ENCODE results near the gene TEAD1. TPM values are rescaled to one million over a fixed set of nuclear protein-coding genes. Genes with fewer than 3 reads are reported as not detected.

TEAD1 gene
- total RNA-seq, 1 experiment from 2014 or later: 102 TPM

- Histone ChIP-seq H3K27ac (ENCODE audit: low read length) (no peak overlapping the region), H3K4me3 (ENCODE audit: low read depth in 2 of 2, low read length in 2 of 2) (no peak overlapping the region), H3K4me1 (ENCODE audit: control insufficient read depth, insufficient read depth, low read length) (no peaks in the 10 kb centered on the region), H3K9me3 (ENCODE audit: control insufficient read depth, insufficient read depth, low read depth, low read length) (no peaks in the 10 kb centered on the region), H3K27me3 (ENCODE audit: control insufficient read depth, insufficient read depth, low read length) (no peaks in the 10 kb centered on the region), H3K36me3 (ENCODE audit: control insufficient read depth, insufficient read depth, low read length) (peaks cover 3% of the 10 kb centered on the region; the same call in 1 of the 2 replicates)
- intact Hi-C loops (cut with micrococcal nuclease; ENCODE audit: unreplicated experiment): no loop called here
- no TSS peak for BruUV-seq (replicated peaks)
- in situ Hi-C loops (cut with HindIII; ENCODE audit: low pct_unique_long_range_greater_than_20kb, low sequenced_read_pairs): no loop called here
- no peak for DNase-seq (ENCODE audit: low read depth, low spot score)
- ChIA-PET POLR2A (no interaction called here), CTCF (no interaction called here)
- TF ChIP-seq REST (IDR thresholded peaks at IDR 0.05; ENCODE audit: insufficient read depth in 1 of 2, low read depth in 2 of 2, low read length in 1 of 2) (no peak), SIN3A (IDR thresholded peaks at IDR 0.05; ENCODE audit: borderline replicate concordance, insufficient read depth, low read depth, low read length) (no peak), TCF7L2 (IDR thresholded peaks at IDR 0.05; ENCODE audit: low read depth, low read length) (no peak), POLR2AphosphoS5 (IDR thresholded peaks at IDR 0.05; ENCODE audit: low read depth, low read length) (no peak)
- no peak for ATAC-seq
These were observed 253.0 kb downstream of the TEAD1 start for GRCh38 chr11:12927221-12927620.

- TF ChIP-seq CTCF (IDR thresholded peaks at IDR 0.05) (no peak), SIN3A (IDR thresholded peaks at IDR 0.05; ENCODE audit: borderline replicate concordance, insufficient read depth, low read depth, low read length) (no peak), TCF7L2 (IDR thresholded peaks at IDR 0.05; ENCODE audit: low read depth, low read length) (no peak), REST (IDR thresholded peaks at IDR 0.05; ENCODE audit: insufficient read depth in 1 of 2, low read depth in 2 of 2, low read length in 1 of 2) (no peak), POLR2AphosphoS5 (IDR thresholded peaks at IDR 0.05; ENCODE audit: low read depth, low read length) (no peak)
- no peak for DNase-seq (ENCODE audit: low read depth, low spot score)
- H3K4me1 ChIP-seq (ENCODE audit: control insufficient read depth, insufficient read depth, low read length): no peaks in the 10 kb centered on the region
- H3K9me3 ChIP-seq (ENCODE audit: control insufficient read depth, insufficient read depth, low read depth, low read length): no peaks in the 10 kb centered on the region
- POLR2A ChIA-PET: no interaction called here
- peaks cover 8% of the 10 kb centered on the region for H3K36me3 ChIP-seq (ENCODE audit: control insufficient read depth, insufficient read depth, low read length)
- H3K4me3 ChIP-seq (ENCODE audit: low read depth in 2 of 2, low read length in 2 of 2): no peak overlapping the region
- intact Hi-C loops (cut with micrococcal nuclease; ENCODE audit: unreplicated experiment): no loop called here
- in situ Hi-C loops (cut with HindIII; ENCODE audit: low pct_unique_long_range_greater_than_20kb, low sequenced_read_pairs): no loop called here
- no TSS peak for BruUV-seq (replicated peaks)
- no peak overlapping the region for H3K27ac ChIP-seq (ENCODE audit: low read length)
- H3K27me3 ChIP-seq (ENCODE audit: control insufficient read depth, insufficient read depth, low read length): no peaks in the 10 kb centered on the region
- CTCF ChIA-PET: no interaction called here
- ATAC-seq: no peak
These were observed 253.7 kb downstream of the TEAD1 start for GRCh38 chr11:12927886-12928285.
